Gastrocnemius medialis (tissue), 4 donors: ENCODE measurements around the gene PIGZ. TPM values are rescaled to one million over a fixed set of nuclear protein-coding genes. Genes with fewer than 3 reads are reported as not detected.

ENCODE experiments used
- ATAC-seq, 2 donors: fragments of 150-250 bp; one replicate each; pipeline ENCODE4 v1.9.1; 2016
- DNase-seq, 2 donors: peaks; one replicate each; pipeline ENCODE4 v3.0.0-alpha.2; 2019
- H3K27ac ChIP-seq, 4 donors: fragments of 200-600 bp; sonication (generic); 1 replicate in 1 of 4; 2 replicates in 3 of 4; pipeline ENCODE4 v1.5.1; 2016 to 2018; ENCODE audit warnings: mild to moderate bottlenecking in 2 of 4, moderate library complexity in 1 of 4
- H3K27me3 ChIP-seq, 3 donors: fragments of 200-600 bp; sonication (generic) in 2 of 3; 1 replicate in 1 of 3; 2 replicates in 2 of 3; pipeline versions ENCODE4 v1.5.1 to v1.6.0; 2016 to 2019; ENCODE audit warnings: mild to moderate bottlenecking in 1 of 3, moderate library complexity in 1 of 3
- H3K36me3 ChIP-seq, 2 donors: fragments of 200-600 bp; sonication (generic) in 1 of 2; one replicate each; pipeline ENCODE4 v1.5.1; 2017 to 2018
- H3K4me1 ChIP-seq, 2 donors: fragments of 200-600 bp; sonication (generic) in 1 of 2; one replicate each; pipeline ENCODE4 v1.5.1; 2016 to 2017; ENCODE audit warnings: mild to moderate bottlenecking in 2 of 2
- H3K4me3 ChIP-seq, 4 donors: fragments of 200-600 bp; sonication (generic) in 3 of 4; 1 replicate in 1 of 4; 2 replicates in 3 of 4; pipeline ENCODE4 v1.5.1; 2016 to 2019; ENCODE audit warnings: mild to moderate bottlenecking in 2 of 4
- H3K9me3 ChIP-seq, 3 donors: fragments of 200-600 bp; sonication (generic) in 2 of 3; 1 replicate in 1 of 3; 2 replicates in 2 of 3; pipeline ENCODE4 v1.5.1; 2016 to 2019
- CTCF ChIP-seq, 5 experiments: fragments of 450-650 bp in 3 of 5; fragments of 200-600 bp in 2 of 5; sonication (generic) in 2 of 5; IDR thresholded peaks in 4 of 5; conservative IDR thresholded peaks in 1 of 5; 1 replicate in 4 of 5; 2 replicates in 1 of 5; pipeline ENCODE4 v1.5.1; 2016 to 2019; ENCODE audit warnings: antibody characterized with exemption in 5 of 5, mild to moderate bottlenecking in 3 of 5, moderate library complexity in 3 of 5
- POLR2A ChIP-seq, 2 donors: fragments of 450-650 bp; IDR thresholded peaks; one replicate each; pipeline ENCODE4 v1.6.1; 2017; ENCODE audit warnings: antibody characterized with exemption in 2 of 2, mild to moderate bottlenecking in 2 of 2, moderate library complexity in 2 of 2
- in situ Hi-C, 4 donors: fragments of 200-750 bp; cut with MboI; loops; one replicate each; pipeline versions ENCODE4 v1.15.0 to v1.8.0; 2017; ENCODE audit warnings: low sequenced_read_pairs in 4 of 4
- intact Hi-C: fragments of 100-400 bp; cut with DNase I; formaldehyde crosslinking; loops from one replicate; pipeline ENCODE4 v1.15.1; 2023; ENCODE audit warnings: low total_unique reads
- total RNA-seq, 4 donors: library from RNA; depleted of rRNA; stranded (reverse); fragments of >200 nt; gene quantifications; one replicate each; pipeline versions ENCODE4 v1.1.0 to v1.2.3, GENCODE V29; 2016

PIGZ gene
- total RNA-seq, 4 donors from 2014 or later: 2.3 to 7.5 (median 5.1) TPM

GRCh38 chr3:197009532-197010019 is 40.9 kb upstream of the PIGZ start:
- intact Hi-C loops: no loop called here

GRCh38 chr3:197008436-197009209 is 40.0 kb upstream of the PIGZ start:
- H3K27ac ChIP-seq: no peak overlapping the region
- no peak for ATAC-seq
- peaks cover 1 to 3% of the 10 kb centered on the region in 2 donors for H3K4me1 ChIP-seq
- in situ Hi-C loops (loop anchor here in 3 of 4 donors (25.0 kb wide), 2 partner anchors 179 to 504 kb away; no protein-coding TSS in a partner anchor), intact Hi-C loops (no loop called here)
- no peaks in the 10 kb centered on the region for H3K27me3 ChIP-seq
- DNase-seq: no peak
- no peak overlapping the region for H3K4me3 ChIP-seq
- no peak for TF ChIP-seq CTCF (IDR thresholded peaks at IDR 0.05 in 4 of 5, conservative IDR thresholded peaks at IDR 0.05 in 1 of 5)
- TF ChIP-seq POLR2A (IDR thresholded peaks at IDR 0.05): no peak
- H3K36me3 ChIP-seq: no peaks in the 10 kb centered on the region
- H3K9me3 ChIP-seq: no peaks in the 10 kb centered on the region

More at GRCh38 chr3:197009532-197010019, 40.9 kb upstream of the PIGZ start:
- in situ Hi-C loops: loop anchor here in 3 of 4 donors (25.0 kb wide), 2 partner anchors 178 to 503 kb away; no protein-coding TSS in a partner anchor
- TF ChIP-seq POLR2A (IDR thresholded peaks at IDR 0.05): no peak
- no peak for TF ChIP-seq CTCF (IDR thresholded peaks at IDR 0.05 in 4 of 5, conservative IDR thresholded peaks at IDR 0.05 in 1 of 5)
- Histone ChIP-seq H3K27ac (no peak overlapping the region), H3K4me1 (no peaks in the 10 kb centered on the region), H3K27me3 (no peaks in the 10 kb centered on the region), H3K9me3 (no peaks in the 10 kb centered on the region), H3K4me3 (no peak overlapping the region), H3K36me3 (no peaks in the 10 kb centered on the region)
- no peak for ATAC-seq
- DNase-seq: no peak

GRCh38 chr3:197007953-197008352 is 39.3 kb upstream of the PIGZ start:
- DNase-seq: no peak

GRCh38 chr3:197007296-197007940 is 38.8 kb upstream of the PIGZ start:
- in situ Hi-C loops: loop anchor here in 3 of 4 donors (25.0 kb wide), 2 partner anchors 180 to 505 kb away; no protein-coding TSS in a partner anchor
- ATAC-seq (no peak), DNase-seq (no peak)
- no peaks in the 10 kb centered on the region for H3K36me3 ChIP-seq
- H3K4me1 ChIP-seq: peaks cover 3 to 7% of the 10 kb centered on the region in 2 donors
- no peaks in the 10 kb centered on the region for H3K9me3 ChIP-seq
- no peak overlapping the region for H3K27ac ChIP-seq
- H3K27me3 ChIP-seq: no peaks in the 10 kb centered on the region
- H3K4me3 ChIP-seq: no peak overlapping the region
- TF ChIP-seq POLR2A (IDR thresholded peaks at IDR 0.05) (no peak), CTCF (IDR thresholded peaks at IDR 0.05 in 4 of 5, conservative IDR thresholded peaks at IDR 0.05 in 1 of 5) (no peak)
- intact Hi-C loops: no loop called here

More at GRCh38 chr3:197007953-197008352, 39.3 kb upstream of the PIGZ start:
- ATAC-seq: no peak
- no peak overlapping the region for H3K27ac ChIP-seq
- H3K4me3 ChIP-seq: no peak overlapping the region
- in situ Hi-C loops: loop anchor here in 3 of 4 donors (25.0 kb wide), 2 partner anchors 179 to 504 kb away; no protein-coding TSS in a partner anchor
- H3K4me1 ChIP-seq: peaks cover 3 to 6% of the 10 kb centered on the region in 2 donors
- no peak for TF ChIP-seq POLR2A (IDR thresholded peaks at IDR 0.05)
- TF ChIP-seq CTCF (IDR thresholded peaks at IDR 0.05 in 4 of 5, conservative IDR thresholded peaks at IDR 0.05 in 1 of 5): no peak
- H3K27me3 ChIP-seq: no peaks in the 10 kb centered on the region
- no peaks in the 10 kb centered on the region for H3K36me3 ChIP-seq
- intact Hi-C loops: no loop called here
- no peaks in the 10 kb centered on the region for H3K9me3 ChIP-seq
